Astrocyte (in vitro differentiated cells and primary cell): ENCODE measurements around the gene JAKMIP1. TPM values are rescaled to one million over a fixed set of nuclear protein-coding genes. Genes with fewer than 3 reads are reported as not detected.

Source experiments
- DNase-seq: peaks from one replicate; pipeline ENCODE4 v3.0.0-alpha.2; 2010; ENCODE audit warnings: low read depth
- FAIRE-seq: peaks from 2 replicates; lab custom pipeline; 2011; peaks lifted over from hg19 to GRCh38; lab: Jason Lieb, UNC
- H2AFZ ChIP-seq: 2 replicates; pipeline ENCODE4 v1.6.0; 2012; ENCODE audit warnings: low read depth, low read length, inconsistent platforms
- H3K27ac ChIP-seq: 2 replicates; pipeline ENCODE4 v1.5.1; 2011; ENCODE audit warnings: low read depth, low read length, inconsistent platforms
- H3K27me3 ChIP-seq: 2 replicates; pipeline ENCODE4 v1.6.0; 2011; ENCODE audit warnings: low read length, inconsistent platforms; ENCODE audit not compliant: insufficient read depth
- H3K36me3 ChIP-seq: 2 replicates; pipeline ENCODE4 v1.5.1; 2011; ENCODE audit warnings: low read length, inconsistent platforms; ENCODE audit not compliant: insufficient read depth
- H3K4me1 ChIP-seq: 2 replicates; pipeline ENCODE4 v1.5.1; 2011; ENCODE audit warnings: low read length, inconsistent platforms; ENCODE audit not compliant: insufficient read depth
- H3K4me2 ChIP-seq: 2 replicates; pipeline ENCODE4 v1.6.0; 2012; ENCODE audit warnings: low read length, inconsistent platforms
- H3K4me3 ChIP-seq: 2 replicates; pipeline ENCODE4 v1.5.1; 2011; ENCODE audit warnings: low read depth, mild to moderate bottlenecking, low read length, inconsistent platforms; ENCODE audit not compliant: insufficient read depth
- H3K79me2 ChIP-seq: 2 replicates; pipeline ENCODE4 v1.6.0; 2012; ENCODE audit warnings: mild to moderate bottlenecking, low read length, inconsistent platforms; ENCODE audit not compliant: insufficient read depth
- H3K9ac ChIP-seq: 2 replicates; pipeline ENCODE4 v1.6.0; 2012; ENCODE audit warnings: mild to moderate bottlenecking, low read length, inconsistent platforms
- H3K9me3 ChIP-seq: 2 replicates; pipeline ENCODE4 v1.5.1; 2012; ENCODE audit warnings: low read depth, mild to moderate bottlenecking, low read length, inconsistent platforms; ENCODE audit not compliant: insufficient read depth
- H4K20me1 ChIP-seq: 2 replicates; pipeline ENCODE4 v1.6.0; 2012; ENCODE audit warnings: low read length, inconsistent platforms; ENCODE audit not compliant: insufficient read depth
- H3K27ac Mint-ChIP-seq: one replicate; pipeline ENCODE4 v1.8.0; 2021; ENCODE audit warnings: mild to moderate bottlenecking, mixed read lengths; ENCODE audit not compliant: unreplicated experiment
- H3K27me3 Mint-ChIP-seq: one replicate; pipeline ENCODE4 v1.8.0; 2021; ENCODE audit warnings: low read depth, mixed read lengths; ENCODE audit not compliant: unreplicated experiment
- H3K36me3 Mint-ChIP-seq: one replicate; pipeline ENCODE4 v1.8.0; 2021; ENCODE audit warnings: low read depth, mixed read lengths; ENCODE audit not compliant: unreplicated experiment
- H3K4me1 Mint-ChIP-seq: one replicate; pipeline ENCODE4 v1.8.0; 2021; ENCODE audit warnings: low read depth, mixed read lengths; ENCODE audit not compliant: unreplicated experiment
- H3K4me3 Mint-ChIP-seq: one replicate; pipeline ENCODE4 v1.8.0; 2021; ENCODE audit warnings: mild to moderate bottlenecking, moderate library complexity, mixed read lengths; ENCODE audit not compliant: unreplicated experiment
- H3K9me3 Mint-ChIP-seq: one replicate; pipeline ENCODE4 v1.8.0; 2021; ENCODE audit warnings: mild to moderate bottlenecking, mixed read lengths; ENCODE audit not compliant: unreplicated experiment
- CTCF ChIP-seq: IDR thresholded peaks from 2 replicates; pipeline ENCODE4 v1.5.1; 2011; ENCODE audit warnings: low read depth, mild to moderate bottlenecking, inconsistent platforms, low read length, moderate library complexity; ENCODE audit not compliant: insufficient read depth
- EZH2 ChIP-seq: IDR thresholded peaks from 2 replicates; pipeline ENCODE4 v1.6.1; 2012; ENCODE audit warnings: mild to moderate bottlenecking, low read length, inconsistent platforms; ENCODE audit not compliant: insufficient read depth
- total RNA-seq: library from RNA; stranded (reverse); gene quantifications from 2 replicates; pipeline ENCODE4 v1.2.1, GENCODE V29; 2021

Gene JAKMIP1
- total RNA-seq, 1 donor from 2014 or later = 0.50 TPM

- H3K27me3 ChIP-seq = no peaks in the 10 kb centered on the region
- no peak overlapping the region for H3K4me2 ChIP-seq
- H3K36me3 ChIP-seq = no peaks in the 10 kb centered on the region
- Mint-ChIP-seq H3K4me1 (no peaks in the 10 kb centered on the region), H3K4me3 (no peak overlapping the region), H3K27me3 (peaks cover 33% of the 10 kb centered on the region), H3K27ac (no peak overlapping the region), H3K9me3 (peaks cover 2% of the 10 kb centered on the region), H3K36me3 (no peaks in the 10 kb centered on the region)
- H2AFZ ChIP-seq = no peak overlapping the region
- TF ChIP-seq EZH2 (no peak), CTCF (no peak)
- H3K27ac ChIP-seq = no peak overlapping the region
- DNase-seq (no peak), FAIRE-seq (no peak)
- H3K9ac ChIP-seq = no peak overlapping the region
- no peaks in the 10 kb centered on the region for H3K9me3 ChIP-seq
- H3K4me3 ChIP-seq = no peak overlapping the region
- H3K4me1 ChIP-seq = no peaks in the 10 kb centered on the region
- H4K20me1 ChIP-seq = no peaks in the 10 kb centered on the region
- no peaks in the 10 kb centered on the region for H3K79me2 ChIP-seq
These were observed 209.7 kb downstream of the JAKMIP1 start for GRCh38 chr4:5990446-5991160.

GRCh38 chr4:5989236-5990225, 210.8 kb downstream of the JAKMIP1 start:
- H3K36me3 ChIP-seq = no peaks in the 10 kb centered on the region
- no peak overlapping the region for H3K27ac ChIP-seq
- H3K4me3 Mint-ChIP-seq = no peak overlapping the region
- H3K27me3 ChIP-seq = no peaks in the 10 kb centered on the region
- peaks cover 2% of the 10 kb centered on the region for H3K9me3 Mint-ChIP-seq
- no peak overlapping the region for H3K27ac Mint-ChIP-seq
- no peak overlapping the region for H3K9ac ChIP-seq
- TF ChIP-seq EZH2 (no peak), CTCF (no peak)
- no peaks in the 10 kb centered on the region for H3K4me1 Mint-ChIP-seq
- H4K20me1 ChIP-seq = no peaks in the 10 kb centered on the region
- no peak overlapping the region for H3K4me3 ChIP-seq
- H3K27me3 Mint-ChIP-seq = peaks cover 26% of the 10 kb centered on the region
- FAIRE-seq = no peak
- no peaks in the 10 kb centered on the region for H3K36me3 Mint-ChIP-seq
- no peak overlapping the region for H3K4me2 ChIP-seq
- H3K9me3 ChIP-seq = no peaks in the 10 kb centered on the region
- H3K79me2 ChIP-seq = no peaks in the 10 kb centered on the region
- DNase-seq = no peak
- no peaks in the 10 kb centered on the region for H3K4me1 ChIP-seq
- no peak overlapping the region for H2AFZ ChIP-seq
